Mesothelial cell of epicardium (in vitro differentiated cells): ENCODE data around the gene MIX23. TPM values are rescaled to one million over a fixed set of nuclear protein-coding genes. Genes with fewer than 3 reads are reported as not detected.

Experiments
- DNase-seq, 2 experiments: peaks; one replicate each; pipeline ENCODE4 v3.0.0; 2021; ENCODE audit warnings: low spot score in 2 of 2; ENCODE audit not compliant: unreplicated experiment in 2 of 2
- H3K27ac Mint-ChIP-seq: 2 replicates; pipeline ENCODE4 v1.8.0; 2021; ENCODE audit warnings: mixed read lengths
- H3K27me3 Mint-ChIP-seq: 2 replicates; pipeline ENCODE4 v1.8.0; 2021; ENCODE audit warnings: low read depth, mixed read lengths
- H3K36me3 Mint-ChIP-seq: 2 replicates; pipeline ENCODE4 v1.8.0; 2021; ENCODE audit warnings: mixed read lengths
- H3K4me1 Mint-ChIP-seq: 2 replicates; pipeline ENCODE4 v1.8.0; 2021; ENCODE audit warnings: mixed read lengths
- H3K4me3 Mint-ChIP-seq: 2 replicates; pipeline ENCODE4 v1.8.0; 2021; ENCODE audit warnings: mild to moderate bottlenecking, moderate library complexity, mixed read lengths
- H3K9me3 Mint-ChIP-seq: 2 replicates; pipeline ENCODE4 v1.8.0; 2021; ENCODE audit warnings: mixed read lengths
- CTCF ChIP-seq: fragments of 200-600 bp; sonication (generic); IDR thresholded peaks from one replicate; pipeline ENCODE4 v1.5.0; 2021; ENCODE audit warnings: antibody characterized with exemption; ENCODE audit not compliant: unreplicated experiment
- total RNA-seq: library from RNA; stranded (reverse); gene quantifications from 3 replicates; pipeline ENCODE4 v1.2.1, GENCODE V29; 2021

Gene MIX23
- total RNA-seq, 1 donor from 2014 or later = 29.8 TPM

GRCh38 chr3:122416966-122417365 lies 33.9 kb upstream of the MIX23 start:
- TF ChIP-seq CTCF = no peak
- Mint-ChIP-seq H3K36me3 (peaks cover 4% of the 10 kb centered on the region), H3K27me3 (no peaks in the 10 kb centered on the region), H3K27ac (peak overlapping the region; percentile 99), H3K4me3 (peak overlapping the region; percentile 98), H3K4me1 (peaks cover 36% of the 10 kb centered on the region), H3K9me3 (no peaks in the 10 kb centered on the region)
- no peak for DNase-seq

- no peak for TF ChIP-seq CTCF
- peak; percentile 95 to 99 for DNase-seq
- H3K4me3 Mint-ChIP-seq = peak within 1 kb of the TSS; percentile 98
- H3K36me3 Mint-ChIP-seq = peaks cover 1% of the 10 kb centered on the region
- peaks cover 36% of the 10 kb centered on the region for H3K4me1 Mint-ChIP-seq
- H3K9me3 Mint-ChIP-seq = no peaks in the 10 kb centered on the region
- peak within 1 kb of the TSS; percentile 99 for H3K27ac Mint-ChIP-seq
- no peaks in the 10 kb centered on the region for H3K27me3 Mint-ChIP-seq
These were observed 33.0 kb upstream of the MIX23 start, which contains the start of gene WDR5B for GRCh38 chr3:122415762-122416654. WDR5B (minus strand) TSS chr3:122416062; CDS start chr3:122415528, 534 bp downstream.

- Mint-ChIP-seq H3K4me3 (peak overlapping the region; percentile 98), H3K27ac (peak overlapping the region; percentile 99), H3K9me3 (no peaks in the 10 kb centered on the region), H3K4me1 (peaks cover 36% of the 10 kb centered on the region), H3K27me3 (no peaks in the 10 kb centered on the region), H3K36me3 (peaks cover 3% of the 10 kb centered on the region)
- TF ChIP-seq CTCF = no peak
- DNase-seq = peak in 1 of 2 experiments; percentile 43
These were observed 32.2 kb upstream of the MIX23 start for GRCh38 chr3:122415104-122415744.

GRCh38 chr3:122414391-122414790 lies 31.4 kb upstream of the MIX23 start:
- TF ChIP-seq CTCF = no peak
- Mint-ChIP-seq H3K4me1 (peaks cover 36% of the 10 kb centered on the region), H3K4me3 (peak overlapping the region; percentile 98), H3K9me3 (no peaks in the 10 kb centered on the region), H3K36me3 (peaks cover 2% of the 10 kb centered on the region), H3K27me3 (no peaks in the 10 kb centered on the region), H3K27ac (peak overlapping the region; percentile 99)
- DNase-seq = no peak

- peaks cover 20% of the 10 kb centered on the region for H3K4me1 Mint-ChIP-seq
- no peak overlapping the region for H3K4me3 Mint-ChIP-seq
These were observed 27.6 kb upstream of the MIX23 start for GRCh38 chr3:122410639-122411038.

More at GRCh38 chr3:122410639-122411038, 27.6 kb upstream of the MIX23 start:
- Mint-ChIP-seq H3K36me3 (peaks cover 9% of the 10 kb centered on the region), H3K27me3 (no peaks in the 10 kb centered on the region), H3K9me3 (no peaks in the 10 kb centered on the region), H3K27ac (no peak overlapping the region)
- no peak for TF ChIP-seq CTCF
- DNase-seq = no peak
